NCI-H1092 treated with DMSO at 0.1 percent for 48 hours (cell line): ENCODE results near the gene TMEM218.

Experiments
- DNase-seq: peaks from one replicate; lab custom pipeline; 2025; lab: John Stamatoyannopoulos, UW

The TMEM218 gene

DNA sequence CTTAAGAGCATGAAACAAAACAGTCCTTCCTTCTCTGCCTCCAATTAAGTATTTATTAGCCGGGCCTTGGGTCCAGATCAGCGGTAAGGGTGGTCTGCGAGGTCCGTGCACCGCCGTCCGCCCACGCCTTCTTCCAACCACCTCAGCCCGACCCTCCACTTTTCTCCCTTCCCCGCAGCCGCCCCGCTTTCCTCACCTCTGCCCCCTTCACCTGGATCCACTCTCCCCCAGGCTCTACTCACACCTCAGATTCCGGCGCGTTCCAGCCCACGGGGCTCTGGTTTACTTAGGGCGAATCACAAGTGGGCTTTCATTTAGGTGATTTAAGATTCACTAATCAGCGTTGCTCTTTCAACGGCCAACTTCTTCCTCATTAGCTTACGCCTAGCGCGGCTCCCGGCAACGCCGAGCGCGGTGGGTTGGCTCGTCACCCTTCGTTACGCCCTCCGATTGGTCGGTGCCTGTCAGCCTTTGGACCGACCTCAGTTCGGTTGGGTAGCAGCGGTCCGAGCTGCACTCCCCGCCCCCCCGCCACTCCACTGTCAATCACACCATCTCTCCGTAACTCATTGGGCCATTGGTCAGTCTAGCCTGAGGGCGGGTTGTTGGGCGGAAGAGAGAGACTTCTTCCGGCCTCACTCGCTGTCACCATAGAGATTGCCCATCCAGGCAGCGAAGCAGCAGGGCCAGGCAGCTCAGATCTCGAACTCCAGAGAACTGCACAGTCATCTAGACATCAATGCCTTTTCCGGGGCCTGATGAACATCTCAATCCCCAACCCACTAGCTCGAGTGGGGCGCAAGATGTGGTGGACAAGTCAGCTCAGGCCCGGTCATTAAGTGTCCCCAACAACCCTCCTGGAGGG, at the start of gene TMEM218:
TMEM218 (minus strand) TSS at position 284 of the 865 bp plus-strand sequence. CDS start 9,385 bp downstream, outside the sequence.
- DNase-seq: peak; percentile 99

DNA sequence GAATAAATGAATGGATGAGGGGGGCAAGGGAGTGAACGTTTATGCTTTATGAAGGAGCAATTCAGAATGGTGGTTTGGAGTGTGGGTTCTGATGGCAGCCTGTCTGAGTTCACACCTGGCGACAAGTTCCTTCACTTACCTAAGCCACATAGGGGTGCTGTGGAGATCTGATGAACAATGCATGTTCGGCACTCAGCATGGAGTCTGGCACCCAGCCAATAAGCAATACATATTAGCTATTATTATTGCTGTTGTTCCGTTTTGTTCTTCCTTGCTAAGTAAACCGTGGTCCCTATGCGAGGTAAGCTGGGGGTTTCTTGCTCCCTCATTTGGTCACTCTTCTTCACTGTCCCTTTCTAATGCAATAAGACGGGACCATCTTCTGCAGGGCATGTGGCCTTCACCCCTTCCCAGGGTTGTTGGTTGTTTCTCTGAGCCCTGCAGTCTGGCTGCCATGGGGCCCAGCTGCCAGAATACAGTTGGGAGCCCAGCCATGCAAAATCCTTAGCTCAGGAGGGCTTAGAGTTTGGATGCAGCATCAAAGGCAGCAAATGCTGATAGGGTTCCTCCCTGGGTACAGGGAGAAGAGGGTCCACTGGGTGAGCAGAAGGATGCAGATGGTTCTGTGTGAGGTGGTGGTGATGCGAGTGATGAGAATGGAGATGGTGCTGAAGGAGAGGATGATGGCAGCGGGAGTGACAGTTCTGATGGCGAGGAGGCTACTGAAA, 46.7 kb upstream of the TMEM218 start:
- no peak for DNase-seq

DNA sequence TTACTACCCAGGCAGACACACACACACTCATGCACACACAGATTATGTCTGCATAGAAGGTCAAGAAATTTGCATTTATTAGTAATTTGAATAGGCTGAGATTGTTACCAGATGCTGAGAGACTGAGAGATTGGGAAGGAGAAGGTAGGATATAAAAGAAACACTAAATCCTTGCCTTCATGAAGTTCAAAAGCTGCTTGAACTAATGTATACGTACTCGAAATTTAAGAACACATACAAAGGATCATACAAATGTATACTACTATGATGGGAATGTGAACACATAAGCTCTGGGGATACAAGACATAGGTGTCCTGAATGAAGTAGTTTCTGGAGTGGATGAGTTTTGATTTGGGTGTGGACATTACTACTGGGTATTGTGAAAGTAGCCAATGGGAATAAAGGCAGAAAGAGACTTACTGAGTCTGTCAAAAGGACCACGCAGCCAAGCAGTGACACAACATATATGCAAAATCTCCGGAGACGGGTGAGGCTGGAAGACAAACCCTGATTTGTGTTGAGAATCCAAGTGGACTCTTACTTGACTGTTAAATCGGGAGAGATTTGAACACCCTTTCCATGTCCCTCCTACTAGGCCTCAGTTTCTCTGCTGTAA, 45.8 kb upstream of the TMEM218 start:
- DNase-seq: no peak

DNA sequence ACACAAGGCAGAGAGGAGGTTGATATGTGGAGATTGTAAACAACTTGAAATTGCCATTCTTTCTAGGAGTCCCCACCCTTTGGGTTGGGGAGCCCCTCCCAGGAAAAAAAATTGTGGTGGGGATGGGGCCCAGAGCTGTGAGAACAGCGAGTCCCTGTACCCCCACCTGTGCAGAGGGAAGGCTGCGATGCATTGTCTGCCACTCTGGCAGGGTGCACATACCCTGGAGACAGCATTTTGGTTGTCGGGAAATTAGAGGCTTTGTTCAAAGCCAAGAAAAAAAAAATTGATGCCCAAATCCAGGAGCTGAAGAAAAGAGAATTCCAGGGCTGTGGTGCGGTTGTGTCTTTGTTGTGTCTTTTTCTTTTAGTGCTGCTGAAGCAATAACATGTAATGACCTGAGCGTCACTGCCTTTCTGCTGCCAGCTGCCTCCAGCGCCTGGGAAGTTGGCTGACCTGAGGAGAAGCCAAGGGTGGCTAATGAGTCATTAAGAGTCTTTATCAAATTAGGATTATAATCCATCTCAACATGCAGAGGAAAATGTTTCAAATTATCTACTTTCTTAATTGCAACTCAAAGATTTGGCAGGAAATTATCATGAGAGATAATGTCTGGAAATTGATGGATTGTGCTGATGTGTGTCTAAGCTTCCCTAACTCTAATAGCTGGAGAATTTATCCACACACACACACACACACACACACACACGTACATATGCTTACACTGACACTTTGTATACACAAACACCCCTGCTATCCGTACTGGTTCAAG, 45.1 kb upstream of the TMEM218 start:
- no peak for DNase-seq

DNA sequence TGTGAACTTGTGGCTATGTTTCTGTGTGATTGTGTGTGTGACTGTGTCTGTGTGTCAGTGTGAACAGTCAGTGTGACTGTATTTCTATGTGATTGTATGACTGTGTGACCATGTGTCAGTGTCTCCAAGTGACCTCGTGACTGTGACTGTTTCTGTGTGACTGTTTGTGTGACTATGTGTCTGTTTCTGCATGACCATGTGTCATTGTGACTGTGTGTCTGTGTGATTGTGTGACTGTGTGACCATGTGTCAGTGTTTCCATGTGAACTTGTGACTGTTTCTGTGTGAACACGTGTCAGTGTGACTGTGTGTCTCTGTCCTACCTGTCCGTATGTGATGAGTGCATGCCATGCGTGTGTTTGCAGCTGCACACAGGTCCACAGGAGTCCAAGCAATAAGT, 44.3 kb upstream of the TMEM218 start:
- no peak for DNase-seq

DNA sequence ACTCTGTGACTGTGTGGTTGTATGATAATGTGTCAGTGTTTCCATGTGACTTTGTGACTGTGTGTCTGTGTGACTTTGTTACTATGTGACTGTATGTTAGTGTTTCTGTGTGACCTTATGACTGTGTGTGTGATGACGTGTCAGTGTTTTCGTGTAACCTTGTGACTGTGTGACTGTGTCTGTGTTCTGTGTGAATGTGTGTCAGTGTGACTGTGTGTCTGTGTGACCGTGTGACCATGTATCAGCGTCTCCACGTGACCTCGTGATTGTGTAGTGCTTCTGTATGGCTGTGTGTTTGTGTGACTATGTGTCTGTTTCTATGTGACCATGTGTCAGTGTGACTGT, 43.6 kb upstream of the TMEM218 start:
- DNase-seq: no peak

DNA sequence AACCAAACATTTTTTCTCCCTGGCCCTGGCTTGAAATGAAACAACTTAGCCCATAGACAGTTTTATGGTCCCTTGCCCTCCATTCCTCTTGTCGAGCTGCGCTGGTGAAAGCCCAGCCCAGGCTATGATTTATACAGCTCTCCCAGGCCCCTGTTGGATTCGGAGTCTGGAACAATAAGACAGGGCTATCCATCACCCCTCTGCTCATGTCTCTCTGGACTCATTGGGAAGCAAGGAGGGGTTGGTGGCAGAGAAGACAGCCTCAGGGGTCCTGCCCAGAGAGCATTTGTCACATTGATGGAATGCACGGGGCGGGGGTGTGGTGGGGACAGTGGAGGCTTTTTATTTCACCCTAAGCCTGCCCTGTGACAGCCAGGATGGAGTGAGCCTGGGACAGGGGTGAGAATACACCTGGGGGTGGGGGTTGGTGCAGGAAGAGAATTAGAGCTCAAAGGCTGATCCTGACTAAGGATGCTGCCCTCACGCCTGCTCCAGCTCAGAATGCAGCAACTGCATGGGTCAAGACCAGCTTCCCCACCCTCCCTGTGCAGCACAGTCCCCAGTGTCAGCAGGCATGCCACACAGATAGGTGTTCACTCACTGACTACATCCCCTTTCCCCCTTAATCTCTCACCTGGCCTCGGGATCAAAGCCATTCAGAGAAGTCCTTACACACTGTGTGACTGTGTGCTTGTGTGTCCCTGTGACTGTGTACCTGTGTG, 43.1 kb upstream of the TMEM218 start:
- no peak for DNase-seq

DNA sequence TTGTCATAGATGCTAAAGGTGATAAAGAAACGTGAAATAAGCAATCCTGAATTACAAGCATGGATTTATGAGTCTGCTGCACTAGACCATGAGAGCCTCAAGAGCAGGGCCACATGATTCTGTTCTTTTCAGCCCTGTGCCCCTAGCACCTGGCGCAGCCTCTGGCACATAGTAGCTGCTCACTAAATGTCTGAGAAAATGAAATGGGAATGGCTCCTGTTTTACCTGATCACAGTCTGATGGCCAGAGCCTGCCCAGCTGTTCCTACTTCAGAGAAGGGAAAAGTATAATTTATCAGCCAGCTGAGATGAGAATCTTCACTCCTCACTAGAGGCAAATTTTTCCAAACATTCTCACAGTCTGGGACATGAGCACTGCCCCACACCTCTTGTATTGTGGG, 42.4 kb upstream of the TMEM218 start:
- DNase-seq: no peak

DNA sequence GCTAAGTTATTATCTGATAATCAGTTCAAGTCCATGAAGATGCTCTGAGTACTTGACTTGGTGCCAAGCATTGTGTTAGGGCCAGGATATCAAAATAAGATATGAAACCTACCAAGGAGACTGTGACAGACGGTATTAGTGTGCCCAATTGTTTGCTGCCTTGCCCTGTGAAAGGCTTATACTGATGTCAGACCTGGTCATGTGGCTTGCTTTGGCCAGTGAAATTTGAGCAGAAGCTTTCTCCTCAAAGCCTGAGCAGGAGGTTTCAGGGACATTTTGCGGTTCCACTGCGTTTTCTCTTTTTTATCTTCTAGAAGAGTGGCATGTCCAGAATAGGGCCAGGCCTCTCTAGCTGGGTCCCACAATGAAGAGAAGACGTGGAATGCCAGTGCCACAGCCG, 37.3 kb upstream of the TMEM218 start:
- DNase-seq: no peak

DNA sequence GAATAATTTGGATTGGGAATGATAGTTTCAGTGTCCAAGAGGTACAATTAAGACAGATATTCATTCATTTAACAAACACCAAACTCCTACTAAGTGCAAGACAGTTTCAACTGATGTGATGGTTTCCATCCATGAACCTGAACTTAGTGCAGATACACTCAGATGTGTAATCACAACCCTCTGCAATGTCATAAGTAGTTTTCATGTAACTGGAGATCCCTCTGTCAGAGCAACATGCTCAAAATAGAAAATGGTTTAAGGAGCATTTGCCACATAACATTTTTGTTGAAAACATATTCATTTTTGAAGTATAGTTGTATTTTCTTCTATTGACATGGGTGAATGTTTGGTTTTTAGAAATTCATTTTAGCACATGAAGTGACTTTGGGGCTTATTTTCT, 36.6 kb upstream of the TMEM218 start:
- DNase-seq: no peak

DNA sequence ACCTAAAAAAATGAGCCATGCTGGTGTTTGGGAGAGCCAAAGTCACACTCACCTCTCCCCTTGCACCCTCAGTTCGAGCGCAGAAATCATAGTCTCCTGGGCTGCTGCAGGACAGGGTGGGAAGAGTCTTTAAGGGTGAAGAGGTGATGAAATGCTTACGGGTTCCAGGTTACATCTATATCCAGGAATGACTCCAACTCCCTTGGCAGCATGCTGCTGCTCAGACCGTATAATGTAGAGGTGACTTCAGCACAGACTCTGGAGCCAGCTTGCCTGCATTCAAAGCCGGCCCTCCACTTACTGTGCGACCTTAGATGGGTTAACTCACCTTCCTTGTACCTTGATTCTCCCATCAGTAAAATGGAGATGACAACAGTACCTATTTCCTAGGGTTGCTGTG, 35.9 kb upstream of the TMEM218 start:
- no peak for DNase-seq

DNA sequence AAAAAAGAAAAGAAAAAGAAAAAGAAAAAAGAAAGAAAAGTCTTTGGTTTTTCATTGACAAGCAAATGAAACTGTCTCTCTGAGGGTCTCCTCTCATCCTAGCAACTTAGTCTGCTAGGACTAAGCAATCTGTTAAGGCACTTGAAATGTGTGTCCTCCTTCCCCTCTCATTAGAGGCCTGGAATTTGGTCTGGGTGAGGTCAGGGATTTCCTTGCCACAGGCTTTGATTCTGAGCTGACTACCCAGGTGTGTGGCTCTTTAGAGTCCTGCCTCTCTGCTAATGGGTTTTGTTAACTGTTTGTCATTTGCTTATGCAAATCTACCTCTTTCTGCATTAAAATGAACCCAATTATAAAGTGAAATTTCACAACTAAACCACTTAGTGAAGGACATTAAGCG, 34.8 kb upstream of the TMEM218 start:
- DNase-seq: no peak

DNA sequence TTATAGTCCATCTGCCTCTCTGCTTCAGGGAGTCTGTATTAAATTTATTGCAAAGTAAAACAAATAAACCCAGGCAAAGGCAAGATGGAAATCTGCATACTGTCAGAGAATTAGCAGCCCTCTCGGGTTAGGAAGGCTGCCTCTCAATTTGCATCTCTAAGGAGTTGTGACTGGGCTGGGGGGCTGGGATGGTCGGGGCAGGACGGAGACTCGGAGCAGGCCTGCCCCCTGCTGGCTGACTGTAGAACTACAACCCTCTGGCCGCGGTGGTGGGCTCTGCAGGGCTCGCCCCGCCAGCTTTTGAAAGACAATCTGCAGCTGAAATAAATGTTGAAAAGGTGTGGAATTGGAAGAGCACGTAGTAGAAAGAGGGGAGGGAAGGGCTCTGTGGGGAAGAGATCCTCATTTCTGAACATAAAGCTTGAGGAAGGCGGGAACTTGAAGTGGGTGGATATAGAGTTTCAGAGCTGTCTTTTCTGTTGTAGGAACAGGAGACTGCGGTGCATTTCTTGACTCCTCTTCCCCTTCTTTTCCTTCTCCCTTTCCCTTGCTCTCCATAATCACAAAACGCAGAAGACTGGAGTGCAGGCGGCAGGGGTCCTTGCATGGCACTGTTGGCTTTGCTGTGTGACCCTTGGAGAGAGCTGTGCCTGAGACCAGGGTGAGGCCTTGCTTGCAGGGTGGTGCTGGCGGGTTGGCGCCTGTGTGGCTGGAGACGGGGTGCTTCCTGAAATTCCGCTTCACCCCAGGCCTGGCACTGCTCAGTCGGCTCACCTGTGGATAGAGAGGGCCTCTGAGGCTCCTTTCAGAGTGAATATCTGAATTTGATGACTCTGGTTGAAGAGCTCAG, 30.5 kb upstream of the TMEM218 start:
- DNase-seq: peak; percentile 29

DNA sequence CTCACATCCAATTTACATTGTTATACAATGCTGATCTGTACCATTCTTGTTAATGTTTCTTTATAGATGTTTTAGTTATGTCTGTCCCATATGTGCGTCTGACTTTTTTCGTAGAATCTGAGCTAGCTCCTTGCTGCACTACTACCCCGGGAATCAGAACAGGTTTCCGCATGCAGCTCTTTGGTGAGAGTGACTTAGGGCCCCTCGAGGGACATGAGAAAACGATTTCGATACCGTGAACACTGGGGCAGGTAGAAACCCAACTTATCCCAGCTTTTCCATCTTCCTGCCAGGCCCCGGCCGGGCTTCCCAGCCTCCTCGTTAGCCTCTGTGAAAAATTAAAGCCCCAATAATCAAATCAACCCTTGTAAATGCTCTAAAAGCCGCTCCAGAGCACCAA, 29.8 kb upstream of the TMEM218 start:
- no peak for DNase-seq

DNA sequence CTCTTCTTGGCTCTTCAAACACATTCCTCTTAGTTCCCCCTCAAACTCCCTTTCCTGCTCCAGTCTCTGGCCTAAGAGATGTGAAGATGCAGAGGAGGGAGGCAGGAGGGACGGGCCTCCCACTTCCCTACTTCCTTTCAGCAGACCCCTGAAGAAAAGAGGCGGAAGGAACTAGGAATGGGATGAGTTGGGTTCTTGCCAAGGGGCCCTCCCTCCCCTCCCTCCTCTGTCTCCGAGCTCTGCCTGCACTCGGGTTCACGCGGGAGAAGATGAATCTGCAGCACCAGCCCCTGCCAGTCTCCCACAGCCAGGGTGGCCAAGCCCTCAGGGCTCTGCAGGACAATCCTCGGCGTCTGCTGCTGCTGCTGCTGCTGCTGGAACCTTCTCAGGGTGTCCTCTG, 28.8 kb upstream of the TMEM218 start:
- DNase-seq: no peak

DNA sequence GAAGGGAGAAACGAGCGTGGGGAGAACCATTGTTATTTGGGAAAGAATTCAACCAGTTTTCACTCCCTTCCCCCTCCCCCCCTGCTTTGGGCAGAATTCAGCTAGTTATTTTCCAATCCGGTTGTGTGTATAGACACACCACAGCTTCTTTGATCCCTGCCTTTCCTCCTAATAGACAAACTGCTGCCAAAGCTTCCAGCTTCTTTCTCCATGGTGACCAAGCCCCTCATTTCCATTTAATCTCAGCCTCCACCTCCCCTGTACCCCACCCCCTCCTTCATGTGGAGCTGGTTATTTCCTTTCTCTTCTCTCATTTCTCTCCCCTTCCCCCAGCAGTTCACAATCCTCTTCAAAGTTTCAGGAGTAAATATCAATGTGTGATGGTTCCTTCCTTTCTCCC, 28.4 kb upstream of the TMEM218 start:
- no peak for DNase-seq

DNA sequence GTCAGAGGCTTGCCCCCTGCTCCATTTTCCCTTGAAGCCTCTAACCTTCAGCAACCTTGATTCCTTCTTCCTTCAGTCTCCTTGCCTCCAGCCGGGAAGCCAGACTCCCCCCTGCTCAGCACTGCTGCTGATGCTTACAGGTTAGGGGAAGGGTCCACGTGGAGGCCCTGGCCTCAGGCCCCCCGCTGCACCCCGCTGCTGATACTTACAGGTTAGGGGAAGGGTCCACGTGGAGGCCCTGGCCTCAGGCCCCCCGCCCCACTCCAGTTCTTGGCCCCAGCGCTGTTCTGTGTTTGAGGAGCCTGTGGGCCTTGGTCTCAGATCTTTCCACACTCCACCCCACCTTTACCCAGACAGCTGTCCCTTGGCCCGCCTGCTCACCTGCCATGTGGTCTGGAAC, 27.5 kb upstream of the TMEM218 start:
- no peak for DNase-seq

DNA sequence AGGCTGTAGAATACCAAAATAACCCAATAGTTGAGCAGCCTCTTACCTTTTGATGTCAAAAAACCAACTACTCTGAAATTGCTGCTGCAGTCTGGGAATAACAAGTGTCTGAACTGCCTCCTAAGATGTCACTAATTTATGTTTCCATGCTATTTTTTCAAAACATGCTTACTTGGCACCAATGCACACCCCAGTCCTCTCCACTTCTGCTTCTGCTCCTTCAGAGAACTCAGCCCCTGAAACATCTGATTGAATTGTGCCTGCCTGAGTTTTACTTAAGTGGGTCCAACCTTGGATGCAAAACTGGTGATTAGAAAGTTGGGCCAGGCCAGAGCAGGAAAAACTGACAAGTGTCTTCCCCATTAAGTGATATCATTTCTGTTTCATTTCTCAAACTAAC, 24.6 kb upstream of the TMEM218 start:
- no peak for DNase-seq

DNA sequence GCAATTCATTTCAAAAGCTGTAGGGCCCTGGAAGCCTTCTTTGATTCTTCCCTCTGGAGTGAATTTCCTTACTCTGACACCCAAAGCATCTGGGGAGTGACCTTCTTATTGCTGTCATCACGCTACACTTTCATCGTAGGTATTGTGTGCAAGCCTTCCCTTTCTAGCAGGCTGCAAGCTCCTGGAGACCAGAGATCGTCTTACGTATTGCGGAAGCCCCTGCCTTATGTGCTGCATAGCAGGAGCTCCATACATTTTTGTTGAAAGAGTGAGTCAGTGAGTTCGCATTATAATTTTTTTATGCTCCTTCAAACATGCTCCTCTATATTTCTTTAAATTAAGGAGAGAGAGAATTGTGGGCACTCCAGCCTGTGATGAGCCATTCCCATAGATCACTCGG, 21.2 kb upstream of the TMEM218 start:
- DNase-seq: no peak

DNA sequence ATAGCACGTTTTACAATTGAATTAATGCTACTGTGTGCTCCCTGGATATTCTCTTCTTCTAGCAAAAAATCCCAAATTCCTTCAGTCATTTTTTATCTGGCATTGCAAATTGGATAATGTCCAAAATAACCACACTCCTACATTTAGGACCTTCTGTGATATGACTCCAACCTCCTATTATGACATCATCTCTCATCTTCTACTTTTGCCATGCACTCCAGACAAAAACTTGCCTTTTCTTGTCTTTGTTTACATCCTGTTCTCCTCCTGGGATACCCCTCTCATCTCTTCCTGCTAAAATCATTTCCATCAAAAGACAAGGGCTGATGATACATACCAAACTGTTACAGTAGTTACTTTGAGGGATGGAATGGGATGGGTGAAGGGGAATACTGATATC, 20.6 kb upstream of the TMEM218 start:
- DNase-seq: no peak
